IMR-90 (cell line): Measurements from ENCODE around the gene DPYD. TPM values are rescaled to one million over a fixed set of nuclear protein-coding genes. Genes with fewer than 3 reads are reported as not detected.

Experiments
- ATAC-seq: fragments of 200-7000 bp; cut with Tn5 transposase; 2 replicates; pipeline ENCODE4 v1.9.1; 2020; ENCODE audit warnings: low read depth, mild to moderate bottlenecking, moderate library complexity
- BruUV-seq: library from RNA; stranded (reverse); fragments of 400-500 nt; replicated peaks from 2 replicates; lab custom pipeline; 2021; lab: Mats Ljungman, UMichigan
- CTCF ChIA-PET: fragments of 300-600 bp; formaldehyde crosslinking; extraction: SDS; loops from one replicate; lab custom pipeline; 2021; ENCODE audit warnings: antibody characterized with exemption; lab: Yijun Ruan, JAX
- POLR2A ChIA-PET: fragments of 300-600 bp; sonication (Branson Sonifier 250); formaldehyde crosslinking; loops from one replicate; lab custom pipeline; 2022; ENCODE audit warnings: antibody characterized with exemption; ENCODE audit not compliant: unreplicated experiment; lab: Charles Lee
- DNase-seq: peaks from one replicate; pipeline ENCODE4 v3.0.0; 2013
- H2AFZ ChIP-seq: replicated peaks from 2 replicates; pipeline ENCODE3; 2013; ENCODE audit warnings: low read length, mild to moderate bottlenecking; ENCODE audit not compliant: poor library complexity
- H2AK5ac ChIP-seq: 2 replicates; pipeline ENCODE4 v1.6.1; 2013; ENCODE audit warnings: low read depth, low read length, inconsistent platforms
- H2AK9ac ChIP-seq: replicated peaks from 2 replicates; pipeline ENCODE3; 2013; ENCODE audit warnings: mild to moderate bottlenecking, low read depth, low read length, moderate library complexity; ENCODE audit not compliant: poor library complexity
- H2BK120ac ChIP-seq: 2 replicates; pipeline ENCODE4 v1.6.1; 2013; ENCODE audit warnings: low read depth, low read length, inconsistent platforms
- H2BK15ac ChIP-seq: 3 replicates; pipeline ENCODE4 v1.6.1; 2013; ENCODE audit warnings: low read depth, low read length, inconsistent platforms
- H2BK20ac ChIP-seq: 2 replicates; pipeline ENCODE4 v1.6.1; 2013; ENCODE audit warnings: low read depth, mild to moderate bottlenecking, inconsistent platforms, low read length, moderate library complexity
- H2BK5ac ChIP-seq: 2 replicates; pipeline ENCODE4 v1.6.1; 2013; ENCODE audit warnings: mild to moderate bottlenecking, low read depth, low read length, inconsistent platforms; ENCODE audit not compliant: poor library complexity, severe bottlenecking
- H3K14ac ChIP-seq: replicated peaks from 2 replicates; pipeline ENCODE4 v1.6.1; 2013; ENCODE audit warnings: low read depth, low read length, inconsistent platforms
- H3K18ac ChIP-seq: 2 replicates; pipeline ENCODE4 v1.6.1; 2013; ENCODE audit warnings: low read depth, low read length, control low read depth
- H3K23ac ChIP-seq: 2 replicates; pipeline ENCODE4 v1.6.1; 2013; ENCODE audit warnings: low read depth, low read length, inconsistent platforms
- H3K27ac ChIP-seq: 2 replicates; pipeline ENCODE4 v1.5.1; 2013; ENCODE audit warnings: mild to moderate bottlenecking, control low read depth, low read length; ENCODE audit not compliant: insufficient read depth
- H3K27me3 ChIP-seq: 2 replicates; pipeline ENCODE4 v1.6.1; 2013; ENCODE audit warnings: low read length; ENCODE audit not compliant: control insufficient read depth, insufficient read depth
- H3K36me3 ChIP-seq: 2 replicates; pipeline ENCODE4 v1.6.1; 2013; ENCODE audit warnings: low read length, mixed read lengths; ENCODE audit not compliant: control insufficient read depth, insufficient read depth
- H3K4ac ChIP-seq: 2 replicates; pipeline ENCODE4 v1.6.1; 2013; ENCODE audit warnings: low read depth, low read length, inconsistent platforms
- H3K4me1 ChIP-seq: 2 replicates; pipeline ENCODE4 v1.6.1; 2013; ENCODE audit warnings: low read length, mixed read lengths; ENCODE audit not compliant: control insufficient read depth, insufficient read depth
- H3K4me2 ChIP-seq: 2 replicates; pipeline ENCODE4 v1.6.1; 2013; ENCODE audit warnings: low read depth, mild to moderate bottlenecking, control low read depth, low read length, moderate library complexity
- H3K4me3 ChIP-seq: 2 replicates; pipeline ENCODE4 v1.5.1; 2013; ENCODE audit warnings: low read depth, mild to moderate bottlenecking, control low read depth, low read length, moderate library complexity; ENCODE audit not compliant: insufficient read depth
- H3K56ac ChIP-seq: 2 replicates; pipeline ENCODE4 v1.6.1; 2013; ENCODE audit warnings: low read length, inconsistent platforms; ENCODE audit not compliant: insufficient read depth; ENCODE audit errors: extremely low read depth
- H3K79me1 ChIP-seq, 2 experiments: 2 replicates each; pipeline ENCODE4 v1.6.1; 2013; ENCODE audit warnings: low read length in 2 of 2, inconsistent platforms in 1 of 2, low read depth in 1 of 2
- H3K9ac ChIP-seq: 2 replicates; pipeline ENCODE4 v1.6.1; 2013; ENCODE audit warnings: low read depth, low read length, control low read depth
- H3K9me1 ChIP-seq: 2 replicates; pipeline ENCODE4 v1.6.1; 2013; ENCODE audit warnings: low read length, inconsistent platforms; ENCODE audit not compliant: insufficient read depth
- H3K9me3 ChIP-seq: 2 replicates; pipeline ENCODE4 v1.6.1; 2013; ENCODE audit warnings: low read length; ENCODE audit not compliant: control insufficient read depth, insufficient read depth
- H4K20me1 ChIP-seq: 2 replicates; pipeline ENCODE4 v1.6.1; 2013; ENCODE audit warnings: low read length, inconsistent platforms; ENCODE audit not compliant: insufficient read depth
- H4K5ac ChIP-seq: 2 replicates; pipeline ENCODE4 v1.6.1; 2013; ENCODE audit warnings: mild to moderate bottlenecking, low read depth, low read length, control low read depth
- H4K8ac ChIP-seq, 2 experiments: 2 replicates each; pipeline ENCODE4 v1.6.1; 2013; ENCODE audit warnings: low read depth in 2 of 2, low read length in 2 of 2, control low read depth in 1 of 2, inconsistent platforms in 1 of 2
- H4K91ac ChIP-seq: 2 replicates; pipeline ENCODE4 v1.6.1; 2013; ENCODE audit warnings: low read depth, low read length, inconsistent platforms; ENCODE audit not compliant: insufficient read depth
- CEBPB ChIP-seq: IDR thresholded peaks from 2 replicates; pipeline ENCODE4 v1.6.1; 2012; ENCODE audit warnings: low read depth, low read length, improper control_type of control experiment
- CHD1 ChIP-seq: IDR thresholded peaks from 2 replicates; pipeline ENCODE4 v1.6.1; 2012; ENCODE audit warnings: low read depth, low read length, improper control_type of control experiment
- FOS ChIP-seq: fragments of 150-350 bp; IDR thresholded peaks from 2 replicates; pipeline ENCODE4 v1.6.1; 2016; ENCODE audit warnings: low read depth, low read length
- MAFK ChIP-seq: IDR thresholded peaks from 2 replicates; pipeline ENCODE4 v1.6.1; 2012; ENCODE audit warnings: low read depth, low read length, improper control_type of control experiment
- MAZ ChIP-seq: IDR thresholded peaks from 2 replicates; pipeline ENCODE4 v1.6.1; 2012; ENCODE audit warnings: low read depth, mild to moderate bottlenecking, low read length, improper control_type of control experiment, moderate library complexity, borderline replicate concordance
- MXI1 ChIP-seq: IDR thresholded peaks from 2 replicates; pipeline ENCODE4 v1.6.1; 2012; ENCODE audit warnings: low read depth, mild to moderate bottlenecking, low read length, moderate library complexity, borderline replicate concordance
- POLR2A ChIP-seq: IDR thresholded peaks from 2 replicates; pipeline ENCODE4 v1.6.1; 2012; ENCODE audit warnings: mild to moderate bottlenecking, low read depth, low read length
- RCOR1 ChIP-seq: IDR thresholded peaks from 2 replicates; pipeline ENCODE4 v1.6.1; 2012; ENCODE audit warnings: mild to moderate bottlenecking, low read length, improper control_type of control experiment; ENCODE audit not compliant: insufficient replicate concordance
- SMC3 ChIP-seq: fragments of 150-350 bp; IDR thresholded peaks from 2 replicates; pipeline ENCODE4 v1.6.1; 2016; ENCODE audit warnings: low read depth, mild to moderate bottlenecking, antibody characterized with exemption, low read length, moderate library complexity
- WGBS, 2 experiments: methylation state at CpG; one replicate each; pipeline versions ENCODE4 v1.1.5 to v1.1.7; 2013; ENCODE audit warnings: missing lambda C conversion rate in 2 of 2; ENCODE audit not compliant: insufficient read length in 1 of 2; ENCODE audit errors: extremely low coverage in 2 of 2; 5-methylcytosine and 5-hydroxymethylcytosine counted together
- dilution Hi-C: fragments of 300-500 bp; cut with HindIII; formaldehyde crosslinking; loops from one replicate; pipeline ENCODE4 v1.14.3; 2018; ENCODE audit warnings: low sequenced_read_pairs; ENCODE audit not compliant: unreplicated experiment
- in situ Hi-C: fragments of 300-500 bp; cut with MboI; formaldehyde crosslinking; loops from 3 replicates; pipeline ENCODE4 v1.14.3; 2019; ENCODE audit warnings: low sequenced_read_pairs, inconsistent platforms, mixed read lengths
- intact Hi-C: fragments of 100-400 bp; cut with micrococcal nuclease; formaldehyde crosslinking; loops from 2 replicates; pipeline ENCODE4 v1.10.0; 2022
- polyA plus RNA-seq, 3 experiments: library from polyadenylated mRNA; depleted of rRNA; stranded (reverse); fragments of >200 nt; gene quantifications; 2 replicates each; pipeline ENCODE4 v1.2.3, GENCODE V29; 2012; ENCODE audit warnings: low replicate concordance in 1 of 3
- total RNA-seq: library from RNA; depleted of rRNA; stranded (reverse); fragments of >200 nt; gene quantifications from 2 replicates; pipeline ENCODE4 v1.2.3, GENCODE V29; 2012
- TF ChIP-seq, protein P1 (sequence below): conservative IDR thresholded peaks from 2 replicates; pipeline ENCODE4 v1.5.1; 2012; ENCODE audit warnings: mild to moderate bottlenecking, low read depth, low read length, improper control_type of control experiment
- TF ChIP-seq, protein P2 (sequence below): fragments of 150-350 bp; IDR thresholded peaks from 2 replicates; pipeline ENCODE4 v1.6.1; 2016; ENCODE audit warnings: low read depth, mild to moderate bottlenecking, low read length, moderate library complexity, borderline replicate concordance

DPYD gene
- total and polyA plus RNA-seq, 2 of the 4 experiments (the other 2 are of a cell fraction): 9.3 to 47.3 TPM

DNA sequence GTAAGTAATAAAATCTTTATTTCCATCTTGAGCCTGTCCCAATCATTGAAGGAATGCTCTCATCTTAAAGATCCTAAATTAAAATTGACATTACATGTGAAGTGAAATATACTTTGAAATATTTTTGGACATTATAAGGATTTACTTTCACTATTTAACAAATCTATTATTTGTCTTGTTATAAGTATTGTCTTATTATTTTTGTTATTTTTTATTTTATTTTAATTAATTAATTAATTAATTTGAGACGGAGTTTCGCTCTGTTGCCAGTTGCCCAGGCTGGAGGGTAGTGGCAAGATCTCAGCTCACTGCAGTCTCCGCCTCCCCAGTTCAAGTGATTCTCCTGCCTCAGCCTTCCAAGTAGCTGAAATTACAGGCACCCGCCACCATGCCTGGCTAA, 343.2 kb downstream of the DPYD start:
- Histone ChIP-seq H3K18ac (no peak overlapping the region), H4K20me1 (no peaks in the 10 kb centered on the region), H3K23ac (no peak overlapping the region), H2BK120ac (no peak overlapping the region), H2AK5ac (no peak overlapping the region), H3K4me1 (peaks cover 4% of the 10 kb centered on the region; the same call in 1 of the 2 replicates), H3K14ac (no peak overlapping the region), H3K9me3 (no peaks in the 10 kb centered on the region), H3K4ac (no peak overlapping the region), H3K56ac (no peak overlapping the region), H4K8ac (no peak overlapping the region), H3K9ac (no peak overlapping the region), H2AK9ac (no peak overlapping the region), H3K9me1 (no peaks in the 10 kb centered on the region; the same call in 1 of the 2 replicates), H3K4me2 (no peak overlapping the region), H4K5ac (no peak overlapping the region), H2BK15ac (no peak overlapping the region), H3K4me3 (no peak overlapping the region), H3K79me1 (no peaks in the 10 kb centered on the region), H3K36me3 (no peaks in the 10 kb centered on the region), H2BK20ac (no peak overlapping the region), H2BK5ac (no peak overlapping the region), H4K91ac (no peak overlapping the region), H2AFZ (no peak overlapping the region), H3K27ac (no peak overlapping the region), H3K27me3 (no peaks in the 10 kb centered on the region)
- no peak for DNase-seq
- no peak for TF ChIP-seq POLR2A
- no peak for TF ChIP-seq MXI1
- no peak for TF ChIP-seq SMC3
- TF ChIP-seq, protein P1, sequence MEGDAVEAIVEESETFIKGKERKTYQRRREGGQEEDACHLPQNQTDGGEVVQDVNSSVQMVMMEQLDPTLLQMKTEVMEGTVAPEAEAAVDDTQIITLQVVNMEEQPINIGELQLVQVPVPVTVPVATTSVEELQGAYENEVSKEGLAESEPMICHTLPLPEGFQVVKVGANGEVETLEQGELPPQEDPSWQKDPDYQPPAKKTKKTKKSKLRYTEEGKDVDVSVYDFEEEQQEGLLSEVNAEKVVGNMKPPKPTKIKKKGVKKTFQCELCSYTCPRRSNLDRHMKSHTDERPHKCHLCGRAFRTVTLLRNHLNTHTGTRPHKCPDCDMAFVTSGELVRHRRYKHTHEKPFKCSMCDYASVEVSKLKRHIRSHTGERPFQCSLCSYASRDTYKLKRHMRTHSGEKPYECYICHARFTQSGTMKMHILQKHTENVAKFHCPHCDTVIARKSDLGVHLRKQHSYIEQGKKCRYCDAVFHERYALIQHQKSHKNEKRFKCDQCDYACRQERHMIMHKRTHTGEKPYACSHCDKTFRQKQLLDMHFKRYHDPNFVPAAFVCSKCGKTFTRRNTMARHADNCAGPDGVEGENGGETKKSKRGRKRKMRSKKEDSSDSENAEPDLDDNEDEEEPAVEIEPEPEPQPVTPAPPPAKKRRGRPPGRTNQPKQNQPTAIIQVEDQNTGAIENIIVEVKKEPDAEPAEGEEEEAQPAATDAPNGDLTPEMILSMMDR: no peak
- TF ChIP-seq FOS: no peak
- no peak for TF ChIP-seq MAFK
- TF ChIP-seq CHD1: no peak
- no peak for TF ChIP-seq RCOR1
- TF ChIP-seq CEBPB: no peak
- TF ChIP-seq, protein P2, sequence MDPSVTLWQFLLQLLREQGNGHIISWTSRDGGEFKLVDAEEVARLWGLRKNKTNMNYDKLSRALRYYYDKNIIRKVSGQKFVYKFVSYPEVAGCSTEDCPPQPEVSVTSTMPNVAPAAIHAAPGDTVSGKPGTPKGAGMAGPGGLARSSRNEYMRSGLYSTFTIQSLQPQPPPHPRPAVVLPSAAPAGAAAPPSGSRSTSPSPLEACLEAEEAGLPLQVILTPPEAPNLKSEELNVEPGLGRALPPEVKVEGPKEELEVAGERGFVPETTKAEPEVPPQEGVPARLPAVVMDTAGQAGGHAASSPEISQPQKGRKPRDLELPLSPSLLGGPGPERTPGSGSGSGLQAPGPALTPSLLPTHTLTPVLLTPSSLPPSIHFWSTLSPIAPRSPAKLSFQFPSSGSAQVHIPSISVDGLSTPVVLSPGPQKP: no peak
- TF ChIP-seq MAZ: no peak
- BruUV-seq: no TSS peak
- CTCF ChIA-PET: no interaction called here
- dilution Hi-C loops (no loop called here), intact Hi-C loops (no loop called here), in situ Hi-C loops (no loop called here)
- WGBS, 2 experiments: 100% methylated on average over 2 of the region's 4 CpGs; no CpG with 5 or more reads in 1 of the 2 experiments
- POLR2A ChIA-PET: no interaction called here
- no peak for ATAC-seq
